Measurements from ENCODE around the gene GADD45GIP1.
"Not testable (repeated sequence)": the region's sequence is repeated elsewhere in the genome, so short reads cannot be mapped to it uniquely, and the experiment has no call there.

GADD45GIP1 gene

DNA sequence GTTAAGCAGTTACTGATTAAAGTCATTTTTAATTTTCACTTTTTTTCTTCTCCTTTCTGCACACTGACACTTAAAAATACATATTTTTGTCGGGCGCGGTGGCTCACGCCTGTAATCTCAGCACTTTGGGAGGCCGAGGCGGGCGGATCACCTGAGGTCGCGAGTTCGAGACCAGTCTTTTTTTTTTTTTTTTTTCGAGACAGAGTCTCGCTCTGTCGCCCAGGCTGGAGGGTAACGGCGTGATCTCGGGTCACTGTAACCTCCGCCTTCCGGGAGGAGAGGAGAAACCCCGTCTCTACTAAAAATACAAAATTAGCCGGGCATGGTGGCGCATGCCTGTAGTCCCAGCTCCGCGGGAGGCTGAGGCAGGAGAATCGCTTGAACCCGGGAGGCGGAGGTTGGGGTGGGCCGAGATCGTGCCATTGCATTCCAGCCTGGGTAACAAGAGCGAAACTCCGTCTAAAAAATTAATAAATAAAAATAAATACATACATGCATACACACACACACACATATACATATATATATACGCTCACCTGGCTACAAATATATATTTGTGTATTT is 448 bp upstream of the GADD45GIP1 start:
- not testable (repeated sequence) for DNase-seq (ENCODE audit: low spot score)

DNA sequence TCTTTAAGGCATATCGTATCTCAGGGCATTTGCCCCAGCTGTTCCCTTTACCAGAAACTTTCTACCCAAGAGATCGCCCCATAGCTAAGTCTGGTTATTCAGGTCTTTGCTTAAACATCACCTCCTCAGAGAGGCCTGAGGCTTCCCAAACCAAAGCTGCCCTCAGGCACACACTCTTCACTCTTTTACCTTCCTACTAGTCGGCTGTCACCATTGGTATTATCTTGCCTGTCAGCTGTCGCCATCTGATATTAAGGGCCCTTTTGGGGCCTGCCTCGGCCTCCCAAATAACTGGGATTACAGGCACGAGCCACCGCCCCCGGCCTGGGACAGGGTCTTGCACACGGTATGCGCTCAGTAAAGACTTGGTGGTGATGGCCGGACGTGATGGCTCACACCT is 1.0 kb downstream of the GADD45GIP1 start:
- no peak for DNase-seq (ENCODE audit: low spot score)

DNA sequence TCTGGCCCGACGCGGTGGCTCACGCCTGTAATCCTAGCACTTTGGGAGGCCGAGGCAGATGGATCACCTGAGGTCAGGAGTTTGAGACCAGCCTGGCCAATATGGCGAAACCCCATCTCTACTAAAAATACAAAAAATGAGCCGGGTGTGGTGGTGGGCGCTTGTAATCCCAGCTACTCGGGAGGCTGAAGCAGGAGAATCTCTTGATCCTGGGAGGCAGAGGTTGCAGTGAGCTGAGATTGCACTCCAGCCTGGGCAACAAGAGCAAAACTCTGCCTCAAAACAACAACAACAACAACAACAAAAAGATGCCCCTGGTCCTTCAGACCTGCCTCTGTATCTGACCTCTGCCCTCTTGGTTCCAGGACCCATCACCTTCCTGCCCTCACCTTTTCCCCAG is 1.4 kb downstream of the GADD45GIP1 start:
- not testable (repeated sequence) for DNase-seq (ENCODE audit: low spot score)

DNA sequence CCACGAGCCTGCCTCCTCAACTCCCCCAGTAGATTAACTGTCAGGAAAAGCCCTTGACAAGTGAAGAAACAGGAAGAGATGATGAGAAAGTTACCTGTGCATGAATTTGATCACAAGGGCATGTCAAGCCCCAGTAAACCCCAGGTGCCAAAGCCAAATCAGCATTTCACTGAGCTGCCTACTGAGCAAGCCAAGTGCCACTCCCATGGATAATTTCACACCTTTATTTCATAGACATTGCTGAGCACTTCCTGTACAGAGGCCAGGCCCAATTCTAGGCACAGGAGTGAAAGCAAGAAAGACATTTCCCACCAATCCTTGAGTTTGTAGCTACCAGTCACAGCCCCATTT is 2.4 kb downstream of the GADD45GIP1 start:
- no peak for DNase-seq (ENCODE audit: low spot score)

DNA sequence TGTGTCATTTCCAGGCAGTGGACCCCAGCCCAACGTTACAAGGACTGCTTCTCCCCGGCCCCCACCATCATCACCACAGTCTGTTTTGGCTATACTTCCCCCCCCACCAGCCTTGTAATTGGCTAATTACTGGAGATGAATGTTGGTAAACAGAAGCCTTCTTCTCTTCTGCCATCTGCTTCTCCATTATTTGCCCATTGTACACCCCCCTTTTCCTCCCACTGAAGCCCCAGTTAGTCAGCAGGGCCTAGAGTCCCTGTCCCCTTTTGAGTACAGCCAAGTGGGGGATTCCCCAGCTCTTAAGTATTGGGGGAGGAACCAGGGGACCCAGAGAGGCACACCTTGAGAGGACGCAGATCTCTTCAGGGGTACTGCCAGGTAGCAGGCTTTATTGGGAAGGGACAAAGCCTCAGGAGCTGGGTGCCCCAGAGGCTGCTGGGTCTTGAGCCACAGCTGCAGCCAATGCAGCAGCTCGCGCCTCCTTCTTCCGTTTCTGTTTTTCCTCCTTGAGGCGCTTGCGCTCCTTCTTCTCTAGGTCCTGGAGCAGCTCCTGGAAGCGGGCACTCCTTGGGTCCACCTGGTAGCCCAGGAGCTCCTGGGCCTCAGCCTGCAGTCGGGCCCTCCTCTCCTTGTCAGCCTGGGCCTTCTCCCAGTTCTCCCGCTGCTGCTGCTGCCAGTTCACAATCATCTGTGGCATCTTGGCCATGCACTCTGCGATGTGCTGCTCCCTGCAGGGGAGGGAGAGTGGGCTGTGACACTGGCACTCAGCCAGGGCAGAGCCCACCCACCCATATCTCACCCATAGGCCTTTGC is 3.0 kb downstream of the GADD45GIP1 start:
- DNase-seq (ENCODE audit: low spot score) = no peak

DNA sequence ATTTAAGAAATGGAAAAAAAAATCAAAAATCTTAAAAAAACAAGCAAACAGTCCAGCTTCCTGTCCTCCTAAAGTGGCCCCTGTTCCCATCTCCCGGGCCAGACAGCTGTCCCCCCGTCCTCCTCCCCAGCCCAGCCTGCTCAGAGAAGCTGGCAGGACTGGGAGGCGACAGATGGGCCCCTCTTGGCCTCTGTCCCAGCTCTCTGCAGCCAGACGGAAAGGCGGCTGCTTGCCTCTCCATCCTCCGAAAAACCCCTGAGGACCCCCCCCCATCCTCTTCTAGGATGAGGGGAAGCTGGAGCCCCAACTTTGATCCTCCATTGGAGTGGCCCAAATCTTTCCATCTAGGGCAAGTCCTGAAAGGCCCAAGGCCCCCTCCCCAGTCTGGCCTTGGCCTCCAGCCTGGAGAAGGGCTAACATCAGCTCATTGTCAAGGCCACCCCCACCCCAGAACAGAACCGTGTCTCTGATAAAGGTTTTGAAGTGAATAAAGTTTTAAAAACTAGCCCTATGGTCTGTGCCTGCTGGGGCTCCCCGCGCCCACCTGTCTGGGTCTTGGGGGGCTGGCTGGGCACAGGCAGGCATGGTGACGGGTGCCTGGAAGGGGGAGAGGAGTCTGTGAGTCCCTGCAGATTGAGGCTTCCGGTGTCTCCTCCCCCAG is 3.8 kb downstream of the GADD45GIP1 start:
- DNase-seq (ENCODE audit: low spot score) = peak; percentile 21

DNA sequence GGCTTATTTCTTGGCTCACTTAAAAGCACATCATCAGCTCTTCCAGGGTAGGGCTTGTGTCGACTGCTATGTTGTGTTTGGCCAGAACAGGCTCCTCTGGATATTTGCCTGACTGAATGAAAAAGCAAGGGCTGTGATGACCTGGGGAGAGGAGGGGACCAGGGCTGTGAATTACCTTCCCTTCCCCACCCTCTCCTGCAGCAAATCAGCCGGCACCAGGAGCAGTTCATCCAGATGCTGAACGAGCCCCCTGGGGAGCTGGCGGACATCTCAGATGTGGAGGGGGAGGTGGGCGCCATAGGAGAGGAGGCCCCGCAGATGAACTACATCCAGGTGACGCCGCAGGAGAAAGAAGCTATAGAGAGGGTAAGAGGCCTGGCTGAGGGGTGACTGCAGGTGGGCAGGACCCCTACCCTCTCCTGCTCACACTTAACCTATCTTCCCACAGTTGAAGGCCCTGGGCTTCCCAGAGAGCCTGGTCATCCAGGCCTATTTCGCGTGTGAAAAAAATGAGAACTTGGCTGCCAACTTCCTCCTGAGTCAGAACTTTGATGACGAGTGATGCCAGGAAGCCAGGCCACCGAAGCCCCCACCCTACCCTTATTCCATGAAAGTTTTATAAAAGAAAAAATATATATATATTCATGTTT is 4.4 kb downstream of the GADD45GIP1 start:
- peak; percentile 80 for DNase-seq (ENCODE audit: low spot score)

DNA sequence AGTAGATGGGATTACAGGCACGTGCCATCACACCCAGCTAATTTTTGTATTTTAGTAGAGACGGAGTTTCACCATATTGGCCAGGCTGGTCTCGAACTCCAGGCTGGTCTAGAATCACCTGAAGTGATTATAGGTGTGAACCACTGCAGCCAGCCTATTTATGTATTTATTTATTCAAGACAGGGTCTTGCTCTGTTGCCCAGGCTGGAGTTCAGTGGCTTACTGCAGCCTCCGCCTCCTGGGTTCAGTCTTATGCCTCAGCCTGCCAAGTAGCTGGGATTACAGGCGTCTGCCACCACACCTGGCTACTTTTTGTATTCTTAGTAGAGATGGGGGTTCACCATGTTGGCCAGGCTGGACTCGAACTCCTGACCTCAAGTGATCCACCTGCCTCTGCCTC is 5.0 kb downstream of the GADD45GIP1 start:
- not testable (repeated sequence) for DNase-seq (ENCODE audit: low spot score)

DNA sequence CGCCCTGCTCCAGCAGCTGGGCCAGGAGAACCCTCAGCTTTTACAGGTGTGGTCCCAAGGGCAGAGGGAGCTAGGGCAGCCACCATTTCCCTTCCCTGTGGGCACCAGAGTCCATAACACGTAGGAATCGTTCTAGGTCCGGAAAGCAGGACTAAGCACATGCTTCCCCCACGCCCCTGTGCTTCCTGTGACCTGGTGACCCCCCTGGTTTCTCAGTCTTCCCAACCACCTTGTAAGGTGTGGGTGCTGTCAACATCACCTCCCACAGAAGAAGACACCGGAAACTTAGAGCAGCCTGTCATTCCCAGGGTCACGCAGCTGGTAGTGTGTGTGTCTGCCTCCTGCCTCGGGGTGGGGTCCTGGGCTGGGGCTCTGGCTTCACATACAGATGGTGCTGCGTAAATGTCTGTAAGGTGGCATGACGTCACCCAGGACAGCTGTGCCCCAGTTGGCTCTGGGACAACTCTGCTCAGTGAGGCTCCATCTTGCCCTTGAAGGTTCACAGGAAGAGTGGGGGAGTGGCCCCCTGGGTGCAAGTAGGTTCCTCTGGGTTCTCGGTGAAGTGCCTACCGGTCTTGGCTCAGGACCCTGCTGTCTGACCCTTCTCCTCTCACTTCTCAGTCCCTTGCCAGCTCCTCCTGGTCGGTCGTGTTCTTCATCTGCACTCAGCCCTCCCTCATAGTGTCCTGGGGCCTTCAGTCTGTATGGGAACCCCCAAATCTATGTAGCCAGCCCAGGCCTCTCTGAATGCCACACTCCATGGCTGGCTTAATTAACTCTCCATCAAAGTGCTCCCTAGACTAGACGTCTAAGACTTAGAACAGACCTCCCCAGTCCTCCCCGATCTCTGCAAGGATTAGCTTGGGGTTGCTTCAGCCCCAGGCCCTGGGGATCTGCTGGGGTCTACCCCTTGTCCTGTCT is 7.4 kb downstream of the GADD45GIP1 start:
- DNase-seq (ENCODE audit: low spot score) = no peak

DNA sequence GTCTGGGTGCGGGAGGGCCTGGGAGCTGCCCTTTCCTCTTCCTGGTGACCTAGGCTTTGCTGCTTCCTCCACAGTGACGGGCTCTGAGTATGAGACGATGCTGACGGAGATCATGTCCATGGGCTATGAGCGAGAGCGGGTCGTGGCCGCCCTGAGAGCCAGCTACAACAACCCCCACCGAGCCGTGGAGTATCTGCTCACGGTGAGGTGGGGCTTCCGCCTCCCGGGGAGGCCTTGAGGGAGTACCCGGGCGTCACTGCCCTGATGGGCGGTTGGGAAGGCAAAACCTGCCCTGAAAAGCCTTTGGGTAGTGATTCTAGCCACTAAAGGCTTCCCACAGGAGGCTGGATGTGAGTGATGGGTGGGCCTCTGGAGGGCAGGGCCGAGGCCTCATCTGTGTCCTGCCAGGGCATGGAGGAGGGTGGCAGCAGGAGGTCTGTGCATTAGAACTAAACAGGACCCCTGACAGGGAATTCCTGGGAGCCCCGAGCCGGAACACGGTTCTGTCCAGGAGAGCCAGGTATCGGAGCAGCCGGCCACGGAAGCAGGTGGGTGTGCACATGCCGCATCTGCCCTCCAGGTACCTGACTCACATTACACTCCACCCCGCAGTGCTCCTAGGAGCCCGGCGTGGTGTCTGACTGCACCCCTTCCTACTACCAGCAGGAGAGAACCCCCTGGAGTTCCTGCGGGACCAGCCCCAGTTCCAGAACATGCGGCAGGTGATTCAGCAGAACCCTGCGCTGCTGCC is 8.2 kb downstream of the GADD45GIP1 start:
- DNase-seq (ENCODE audit: low spot score) = no peak

DNA sequence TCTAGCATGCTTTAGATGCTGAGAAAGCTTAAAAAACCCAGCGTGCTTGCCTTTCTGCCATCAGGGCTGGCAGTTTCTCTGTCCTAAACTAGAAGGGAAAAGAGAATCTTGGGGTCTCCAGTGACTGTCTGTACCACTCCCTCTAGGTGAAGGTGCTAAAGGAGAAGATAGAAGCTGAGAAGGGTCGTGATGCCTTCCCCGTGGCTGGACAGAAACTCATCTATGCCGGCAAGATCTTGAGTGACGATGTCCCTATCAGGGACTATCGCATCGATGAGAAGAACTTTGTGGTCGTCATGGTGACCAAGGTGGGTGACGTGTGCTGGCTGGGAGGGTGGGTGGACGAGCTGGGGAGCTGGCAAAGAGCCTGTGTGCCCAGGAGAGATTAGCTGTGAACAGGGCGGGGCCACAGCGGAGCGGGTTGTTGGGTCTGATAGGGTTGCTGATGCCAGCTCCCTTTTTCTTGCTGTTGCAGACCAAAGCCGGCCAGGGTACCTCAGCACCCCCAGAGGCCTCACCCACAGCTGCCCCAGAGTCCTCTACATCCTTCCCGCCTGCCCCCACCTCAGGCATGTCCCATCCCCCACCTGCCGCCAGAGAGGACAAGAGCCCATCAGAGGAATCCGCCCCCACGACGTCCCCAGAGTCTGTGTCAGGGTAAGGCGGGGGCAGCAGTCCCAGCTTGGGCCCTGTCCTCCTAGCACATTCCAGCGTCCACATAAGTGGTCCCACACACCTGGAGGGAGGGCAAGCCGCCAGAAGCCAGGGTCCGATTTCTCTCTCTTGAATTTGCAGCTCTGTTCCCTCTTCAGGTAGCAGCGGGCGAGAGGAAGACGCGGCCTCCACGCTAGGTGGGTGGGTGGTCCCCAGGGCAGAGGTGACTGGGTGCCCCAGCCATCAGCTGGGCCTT is 9.1 kb downstream of the GADD45GIP1 start:
- no peak for DNase-seq (ENCODE audit: low spot score)

DNA sequence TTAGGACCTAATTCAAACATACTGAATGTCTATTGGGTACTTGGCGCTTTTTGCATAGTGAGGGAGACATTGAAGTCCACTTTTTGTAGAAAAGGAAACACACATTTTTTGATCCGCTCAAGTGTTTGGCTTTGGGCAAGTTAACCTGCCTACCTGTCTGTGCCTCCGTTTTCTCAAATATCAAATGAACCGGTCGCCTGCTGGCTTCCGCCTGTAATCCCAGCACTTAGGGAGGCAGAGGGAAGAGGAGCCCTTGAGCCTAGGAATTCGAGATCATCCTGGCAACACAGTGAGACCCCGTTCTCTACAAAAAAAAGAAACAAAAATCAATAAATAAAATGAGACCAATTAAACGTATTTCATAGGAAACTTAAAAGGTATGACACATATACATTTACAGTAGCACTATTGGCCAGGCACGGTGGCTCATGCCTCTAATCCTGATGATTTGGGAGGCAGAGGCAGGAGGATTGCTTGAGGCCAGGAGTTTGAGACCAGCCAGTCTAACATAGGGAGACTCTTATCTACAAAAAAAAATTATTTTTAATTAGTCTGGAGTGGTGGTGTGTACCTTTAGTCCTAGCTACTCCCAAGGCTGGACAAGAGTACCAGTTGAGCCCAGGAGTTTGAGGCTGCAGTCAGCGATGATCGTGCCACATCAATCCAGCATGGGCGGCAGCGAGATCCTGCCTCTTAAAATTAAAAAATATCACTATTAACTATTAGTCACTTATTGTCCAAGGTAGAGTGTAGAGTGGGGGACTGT is 10.1 kb downstream of the GADD45GIP1 start:
- DNase-seq (ENCODE audit: low spot score) = no peak

DNA sequence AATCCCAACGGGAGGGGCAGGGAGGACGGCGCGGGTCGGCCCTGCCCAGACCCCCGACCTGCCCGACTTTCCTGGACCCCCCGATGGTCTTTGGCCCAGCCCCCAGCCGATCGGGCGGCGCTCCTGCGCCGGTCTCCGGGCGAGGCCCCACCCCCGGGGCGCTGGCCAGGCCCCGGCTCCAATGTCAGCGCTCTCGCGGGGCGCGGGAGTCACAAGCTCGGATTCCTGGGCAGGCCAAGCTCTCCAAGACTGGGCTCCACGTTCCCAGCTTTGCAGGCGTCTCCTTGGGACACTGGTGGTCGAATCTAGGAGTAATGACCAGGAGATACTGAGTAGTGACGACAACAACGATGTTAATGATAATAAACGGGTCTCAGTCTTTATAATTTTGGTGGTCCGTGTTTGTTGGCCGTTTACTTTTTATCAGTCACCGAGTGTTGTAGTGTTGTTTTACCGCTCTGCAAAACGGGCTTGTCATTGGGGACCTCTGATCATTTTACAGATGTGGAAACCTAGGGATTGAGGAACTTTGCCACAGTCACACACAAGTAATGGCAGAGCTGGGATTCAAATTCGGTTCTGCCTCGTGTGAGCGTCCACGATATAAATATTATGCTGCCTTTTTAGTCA is 10.8 kb downstream of the GADD45GIP1 start:
- peak; percentile 81 for DNase-seq (ENCODE audit: low spot score)

DNA sequence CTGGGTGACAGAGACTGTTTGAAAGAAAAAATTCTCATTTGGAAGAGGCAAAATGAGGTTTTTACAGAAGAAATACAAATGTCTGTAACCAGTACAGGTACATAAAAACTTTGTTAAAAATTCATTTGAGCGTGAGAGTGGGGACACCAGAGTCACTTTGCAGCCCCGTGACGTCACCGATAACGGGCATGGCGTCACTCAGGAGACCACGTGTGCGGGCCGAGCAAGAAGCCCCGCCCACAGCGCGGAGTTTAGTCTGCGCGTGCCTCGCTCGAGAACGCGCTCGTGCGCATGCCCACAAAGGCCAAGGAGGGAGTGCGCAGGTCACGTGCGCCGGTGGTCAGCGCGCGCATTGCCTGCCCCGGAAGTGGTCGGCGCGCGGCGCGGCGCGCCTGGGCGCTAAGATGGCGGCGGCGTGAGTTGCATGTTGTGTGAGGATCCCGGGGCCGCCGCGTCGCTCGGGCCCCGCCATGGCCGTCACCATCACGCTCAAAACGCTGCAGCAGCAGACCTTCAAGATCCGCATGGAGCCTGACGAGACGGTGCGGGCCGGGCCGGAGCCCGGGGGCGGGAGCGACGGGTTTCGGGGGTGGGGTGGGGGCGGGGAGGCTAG is 11.4 kb downstream of the GADD45GIP1 start, which contains the start of gene RAD23A:
TSS of gene RAD23A (plus strand) at position 384 of the 613 bp plus-strand sequence. CDS start at position 471, 87 bp downstream.
- peak; percentile 97 for DNase-seq (ENCODE audit: low spot score)

DNA sequence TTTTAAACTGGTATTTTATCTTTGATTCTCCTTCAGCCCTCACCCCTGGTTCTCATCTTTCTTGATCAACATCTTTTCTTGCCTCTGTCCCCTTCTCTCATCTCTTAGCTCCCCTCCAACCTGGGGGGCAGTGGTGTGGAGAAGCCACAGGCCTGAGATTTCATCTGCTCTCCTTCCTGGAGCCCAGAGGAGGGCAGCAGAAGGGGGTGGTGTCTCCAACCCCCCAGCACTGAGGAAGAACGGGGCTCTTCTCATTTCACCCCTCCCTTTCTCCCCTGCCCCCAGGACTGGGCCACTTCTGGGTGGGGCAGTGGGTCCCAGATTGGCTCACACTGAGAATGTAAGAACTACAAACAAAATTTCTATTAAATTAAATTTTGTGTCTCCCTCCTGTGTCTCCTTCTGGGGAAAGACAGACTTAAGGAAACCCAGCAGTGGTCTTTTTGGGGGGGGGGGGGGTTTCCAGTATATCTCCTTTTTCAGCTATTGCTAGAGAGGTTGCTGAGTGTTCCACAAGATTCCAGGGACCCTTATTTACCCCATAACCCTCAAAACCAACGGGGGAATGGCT is 12.8 kb downstream of the GADD45GIP1 start:
- DNase-seq (ENCODE audit: low spot score) = no peak

DNA sequence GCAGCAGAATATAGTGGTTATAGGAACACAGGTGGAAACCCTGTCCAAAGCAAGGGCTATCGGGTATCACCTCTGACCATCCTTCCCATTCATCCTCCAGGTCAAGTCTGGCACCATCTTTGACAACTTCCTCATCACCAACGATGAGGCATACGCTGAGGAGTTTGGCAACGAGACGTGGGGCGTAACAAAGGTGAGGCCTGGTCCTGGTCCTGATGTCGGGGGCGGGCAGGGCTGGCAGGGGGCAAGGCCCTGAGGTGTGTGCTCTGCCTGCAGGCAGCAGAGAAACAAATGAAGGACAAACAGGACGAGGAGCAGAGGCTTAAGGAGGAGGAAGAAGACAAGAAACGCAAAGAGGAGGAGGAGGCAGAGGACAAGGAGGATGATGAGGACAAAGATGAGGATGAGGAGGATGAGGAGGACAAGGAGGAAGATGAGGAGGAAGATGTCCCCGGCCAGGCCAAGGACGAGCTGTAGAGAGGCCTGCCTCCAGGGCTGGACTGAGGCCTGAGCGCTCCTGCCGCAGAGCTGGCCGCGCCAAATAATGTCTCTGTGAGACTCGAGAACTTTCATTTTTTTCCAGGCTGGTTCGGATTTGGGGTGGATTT is 13.5 kb downstream of the GADD45GIP1 start:
- DNase-seq (ENCODE audit: low spot score) = no peak

DNA sequence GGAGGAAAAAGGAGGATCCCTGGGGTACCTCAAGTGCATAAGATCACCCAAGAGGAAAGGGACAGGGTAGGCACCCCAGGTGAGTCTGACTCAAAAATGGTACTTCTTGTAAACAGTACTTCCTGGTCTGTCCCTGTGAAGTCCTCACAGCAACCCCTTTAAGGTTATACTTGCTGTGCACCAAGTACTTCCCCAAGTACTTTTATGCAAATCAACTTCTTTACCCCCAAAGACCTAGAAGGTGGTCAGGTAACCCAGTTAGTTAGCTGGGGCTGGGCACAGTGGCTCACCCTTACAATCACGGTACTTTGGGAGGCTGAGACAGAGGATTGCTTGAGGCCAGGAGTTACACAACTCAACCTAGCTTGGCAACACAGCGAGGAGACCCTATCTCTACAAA is 16.1 kb downstream of the GADD45GIP1 start:
- no peak for DNase-seq (ENCODE audit: low spot score)
